Activated naive CD8-positive, alpha-beta T cell treated with anti-CD3 and anti-CD28 coated beads, Interleukin-2, amount 50 U/mL, for 16 hours (primary cell): Measurements from ENCODE around the gene ARHGAP1.
"Not testable (repeated sequence)": the region's sequence is repeated elsewhere in the genome, so short reads cannot be mapped to it uniquely, and the experiment has no call there.

Experiments used
- DNase-seq: peaks from one replicate; pipeline ENCODE4 v3.0.0-alpha.2; 2020; ENCODE audit warnings: low read depth, low spot score

The ARHGAP1 gene

GRCh38 chr11:46673713-46674462 is 26.5 kb downstream of the ARHGAP1 start:
- DNase-seq = no peak

GRCh38 chr11:46672381-46672839 is 28.0 kb downstream of the ARHGAP1 start:
- DNase-seq = no peak

GRCh38 chr11:46671958-46672315 is 28.5 kb downstream of the ARHGAP1 start:
- no peak for DNase-seq

GRCh38 chr11:46670521-46670920 is 29.9 kb downstream of the ARHGAP1 start:
- not testable (repeated sequence) for DNase-seq

- no peak for DNase-seq
These were observed 30.7 kb downstream of the ARHGAP1 start for GRCh38 chr11:46669711-46670139.

- DNase-seq = no peak
These were observed 31.8 kb downstream of the ARHGAP1 start for GRCh38 chr11:46668480-46669085.

GRCh38 chr11:46667043-46667481 is 33.4 kb downstream of the ARHGAP1 start:
- no peak for DNase-seq

GRCh38 chr11:46666516-46666915 is 33.9 kb downstream of the ARHGAP1 start:
- no peak for DNase-seq

- no peak for DNase-seq
These were observed 35.1 kb downstream of the ARHGAP1 start for GRCh38 chr11:46665356-46665755.

- no peak for DNase-seq
These were observed 35.8 kb downstream of the ARHGAP1 start for GRCh38 chr11:46664612-46665011.

GRCh38 chr11:46663277-46663940 is 37.0 kb downstream of the ARHGAP1 start:
- DNase-seq = no peak

- DNase-seq = no peak
These were observed 38.1 kb downstream of the ARHGAP1 start for GRCh38 chr11:46662366-46662765.

GRCh38 chr11:46661836-46662235 is 38.6 kb downstream of the ARHGAP1 start:
- no peak for DNase-seq

GRCh38 chr11:46659908-46660307 is 40.5 kb downstream of the ARHGAP1 start:
- DNase-seq = no peak

GRCh38 chr11:46658259-46658658 is 42.2 kb downstream of the ARHGAP1 start:
- DNase-seq = no peak

- DNase-seq = no peak
These were observed 43.2 kb downstream of the ARHGAP1 start for GRCh38 chr11:46657186-46657585.

GRCh38 chr11:46655631-46656030 is 44.8 kb downstream of the ARHGAP1 start:
- no peak for DNase-seq

GRCh38 chr11:46649180-46649738 is 51.2 kb downstream of the ARHGAP1 start:
- no peak for DNase-seq

- DNase-seq = no peak
These were observed 56.4 kb downstream of the ARHGAP1 start for GRCh38 chr11:46643986-46644385.

GRCh38 chr11:46643531-46643930 is 56.9 kb downstream of the ARHGAP1 start:
- no peak for DNase-seq

- DNase-seq = no peak
These were observed 57.6 kb downstream of the ARHGAP1 start for GRCh38 chr11:46642627-46643335.

- no peak for DNase-seq
These were observed 58.8 kb downstream of the ARHGAP1 start for GRCh38 chr11:46641639-46642038.
